Measurements from ENCODE around the gene CTNNBL1.
A peak's percentile ranks its signal among the peaks of the same experiment; 100 is the strongest.
"Not testable (repeated sequence)": the region's sequence is repeated elsewhere in the genome, so short reads cannot be mapped to it uniquely, and the experiment has no call there.

CTNNBL1 gene

DNA sequence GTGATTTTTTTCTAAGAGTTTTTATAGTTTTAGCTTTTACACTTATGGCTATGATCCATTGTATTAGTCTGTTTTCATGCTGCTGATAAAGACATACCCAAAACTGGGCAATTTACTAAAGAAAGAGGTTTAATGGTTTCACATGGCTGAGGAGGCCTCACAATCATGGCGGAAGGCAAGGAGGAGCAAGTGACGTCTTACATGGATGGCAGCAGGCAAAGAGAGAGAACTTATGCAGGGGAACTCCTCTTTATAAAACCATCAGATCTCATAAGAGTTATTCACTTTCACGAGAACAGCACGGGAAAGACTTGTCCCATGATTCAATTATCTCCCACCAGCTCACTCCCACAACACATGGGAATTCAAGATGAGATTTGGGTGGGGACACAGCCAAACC, 29.2 kb upstream of the CTNNBL1 start:
- not testable (repeated sequence) for H3K9me3 ChIP-seq (ENCODE audit: control insufficient read depth, low read length); H2BK5ac ChIP-seq (ENCODE audit: low read depth, low read length, poor library complexity, severe bottlenecking); H4K91ac ChIP-seq (ENCODE audit: low read length); H3K9ac ChIP-seq (ENCODE audit: low read length); H3K14ac ChIP-seq (ENCODE audit: low read length in 2 of 2); H3K79me1 ChIP-seq (replicated peaks; ENCODE audit: low read length, poor library complexity, severe bottlenecking); H3K27ac ChIP-seq (ENCODE audit: low read length, poor library complexity, severe bottlenecking); H3K18ac ChIP-seq (ENCODE audit: low read depth in 1 of 2, low read length in 2 of 2); H2BK120ac ChIP-seq (ENCODE audit: low read depth, low read length); H2AFZ ChIP-seq (ENCODE audit: low read depth, low read length); H3K23ac ChIP-seq (ENCODE audit: low read length in 2 of 2); H4K8ac ChIP-seq (ENCODE audit: low read length); H3K4me2 ChIP-seq (ENCODE audit: low read length, poor library complexity, severe bottlenecking); H2BK15ac ChIP-seq (ENCODE audit: low read depth, poor library complexity, severe bottlenecking); H3K4me1 ChIP-seq (ENCODE audit: control insufficient read depth, insufficient read depth, low read depth, low read length); H3K4me3 ChIP-seq (ENCODE audit: insufficient read depth in 1 of 2, low read depth in 1 of 2, low read length in 2 of 2); H2BK12ac ChIP-seq (ENCODE audit: low read length in 2 of 2); H3K4ac ChIP-seq (ENCODE audit: low read depth in 1 of 2, low read length in 2 of 2); H2AK5ac ChIP-seq (ENCODE audit: low read length, severe bottlenecking); H3K36me3 ChIP-seq (ENCODE audit: control insufficient read depth in 1 of 2, insufficient read depth in 2 of 2, low read depth in 1 of 2, low read length in 2 of 2); DNase-seq
- peaks cover 2 to 16% of the 10 kb centered on the region in 2 experiments for H3K27me3 ChIP-seq (ENCODE audit: control insufficient read depth in 1 of 2, insufficient read depth in 1 of 2, low read length in 2 of 2)
- WGBS, result 94% methylated on average over 2 of the region's 4 CpGs

- Histone ChIP-seq H4K91ac (ENCODE audit: low read length) (no peak overlapping the region), H3K4me3 (ENCODE audit: insufficient read depth in 1 of 2, low read depth in 1 of 2, low read length in 2 of 2) (no peak overlapping the region), H3K27me3 (ENCODE audit: control insufficient read depth in 1 of 2, insufficient read depth in 1 of 2, low read length in 2 of 2) (peaks cover 31 to 36% of the 10 kb centered on the region in 2 experiments), H3K27ac (ENCODE audit: low read length, poor library complexity, severe bottlenecking) (no peak overlapping the region), H3K4me1 (ENCODE audit: control insufficient read depth, insufficient read depth, low read depth, low read length) (no peaks in the 10 kb centered on the region), H2BK120ac (ENCODE audit: low read depth, low read length) (no peak overlapping the region), H3K4ac (ENCODE audit: low read depth in 1 of 2, low read length in 2 of 2) (no peak overlapping the region), H3K9ac (ENCODE audit: low read length) (no peak overlapping the region), H4K8ac (ENCODE audit: low read length) (no peak overlapping the region), H2BK5ac (ENCODE audit: low read depth, low read length, poor library complexity, severe bottlenecking) (no peak overlapping the region), H3K36me3 (ENCODE audit: control insufficient read depth in 1 of 2, insufficient read depth in 2 of 2, low read depth in 1 of 2, low read length in 2 of 2) (no peaks in the 10 kb centered on the region), H3K14ac (ENCODE audit: low read length in 2 of 2) (no peak overlapping the region), H3K18ac (ENCODE audit: low read depth in 1 of 2, low read length in 2 of 2) (no peak overlapping the region), H3K4me2 (ENCODE audit: low read length, poor library complexity, severe bottlenecking) (no peak overlapping the region), H2BK12ac (ENCODE audit: low read length in 2 of 2) (no peak overlapping the region), H2AK5ac (ENCODE audit: low read length, severe bottlenecking) (no peak overlapping the region), H2AFZ (ENCODE audit: low read depth, low read length) (no peak overlapping the region), H3K9me3 (ENCODE audit: control insufficient read depth, low read length) (peaks cover 5% of the 10 kb centered on the region), H3K23ac (ENCODE audit: low read length in 2 of 2) (no peak overlapping the region), H2BK15ac (ENCODE audit: low read depth, poor library complexity, severe bottlenecking) (no peak overlapping the region), H3K79me1 (replicated peaks; ENCODE audit: low read length, poor library complexity, severe bottlenecking) (no peaks in the 10 kb centered on the region)
- no peak for DNase-seq
- 91% methylated on average over 9 of the region's 9 CpGs for WGBS
Observed at GRCh38 chr20:37668166-37668565, 25.7 kb upstream of the CTNNBL1 start.

GRCh38 chr20:37669062-37669772, 24.6 kb upstream of the CTNNBL1 start:
- no peak overlapping the region for H3K23ac ChIP-seq (ENCODE audit: low read length in 2 of 2)
- H3K4me1 ChIP-seq (ENCODE audit: control insufficient read depth, insufficient read depth, low read depth, low read length), result no peaks in the 10 kb centered on the region
- H2BK12ac ChIP-seq (ENCODE audit: low read length in 2 of 2), result no peak overlapping the region
- H3K4me2 ChIP-seq (ENCODE audit: low read length, poor library complexity, severe bottlenecking), result no peak overlapping the region
- no peak overlapping the region for H3K18ac ChIP-seq (ENCODE audit: low read depth in 1 of 2, low read length in 2 of 2)
- H3K36me3 ChIP-seq (ENCODE audit: control insufficient read depth in 1 of 2, insufficient read depth in 2 of 2, low read depth in 1 of 2, low read length in 2 of 2), result no peaks in the 10 kb centered on the region
- no peak overlapping the region for H3K27ac ChIP-seq (ENCODE audit: low read length, poor library complexity, severe bottlenecking)
- no peak overlapping the region for H3K14ac ChIP-seq (ENCODE audit: low read length in 2 of 2)
- no peak overlapping the region for H2BK5ac ChIP-seq (ENCODE audit: low read depth, low read length, poor library complexity, severe bottlenecking)
- 46% methylated on average over 2 of the region's 2 CpGs for WGBS
- no peaks in the 10 kb centered on the region for H3K79me1 ChIP-seq (replicated peaks; ENCODE audit: low read length, poor library complexity, severe bottlenecking)
- H3K4ac ChIP-seq (ENCODE audit: low read depth in 1 of 2, low read length in 2 of 2), result no peak overlapping the region
- H4K8ac ChIP-seq (ENCODE audit: low read length), result no peak overlapping the region
- H3K9ac ChIP-seq (ENCODE audit: low read length), result peak overlapping the region; percentile 67
- no peak overlapping the region for H2AFZ ChIP-seq (ENCODE audit: low read depth, low read length)
- no peak overlapping the region for H2BK15ac ChIP-seq (ENCODE audit: low read depth, poor library complexity, severe bottlenecking)
- no peak overlapping the region for H2BK120ac ChIP-seq (ENCODE audit: low read depth, low read length)
- peaks cover 39 to 46% of the 10 kb centered on the region in 2 experiments for H3K27me3 ChIP-seq (ENCODE audit: control insufficient read depth in 1 of 2, insufficient read depth in 1 of 2, low read length in 2 of 2)
- H2AK5ac ChIP-seq (ENCODE audit: low read length, severe bottlenecking), result no peak overlapping the region
- H4K91ac ChIP-seq (ENCODE audit: low read length), result no peak overlapping the region
- peak; percentile 8 for DNase-seq
- H3K9me3 ChIP-seq (ENCODE audit: control insufficient read depth, low read length), result peaks cover 5% of the 10 kb centered on the region
- peak overlapping the region in 1 of 2 experiments; percentile 74 for H3K4me3 ChIP-seq (ENCODE audit: insufficient read depth in 1 of 2, low read depth in 1 of 2, low read length in 2 of 2)

DNA sequence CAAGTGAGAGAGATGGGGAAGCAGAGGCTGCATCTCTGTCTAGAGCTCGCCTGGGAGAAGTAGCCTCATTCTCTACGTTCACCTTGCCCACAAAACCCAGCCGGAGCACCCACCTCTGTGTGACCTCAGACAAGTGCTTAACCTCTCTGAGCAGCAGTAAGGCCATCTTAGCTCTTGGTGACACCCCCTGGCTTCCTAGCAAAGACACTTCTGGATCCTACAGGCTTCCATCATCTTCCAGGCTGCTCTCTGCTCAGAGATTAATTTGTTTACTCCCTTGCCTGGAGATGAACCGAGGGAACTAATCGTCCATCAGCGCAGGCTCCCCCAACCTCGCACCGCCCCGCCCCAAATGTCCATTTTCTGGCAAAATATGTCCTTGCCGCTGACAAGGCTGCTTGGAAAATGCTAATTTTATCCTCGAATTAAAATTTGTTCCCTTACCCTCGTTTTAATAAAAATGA, 24.0 kb upstream of the CTNNBL1 start:
- Histone ChIP-seq H3K4me3 (ENCODE audit: insufficient read depth in 1 of 2, low read depth in 1 of 2, low read length in 2 of 2) (peak overlapping the region in 1 of 2 experiments; percentile 74), H2AK5ac (ENCODE audit: low read length, severe bottlenecking) (no peak overlapping the region), H3K4ac (ENCODE audit: low read depth in 1 of 2, low read length in 2 of 2) (no peak overlapping the region), H3K79me1 (replicated peaks; ENCODE audit: low read length, poor library complexity, severe bottlenecking) (no peaks in the 10 kb centered on the region), H3K4me2 (ENCODE audit: low read length, poor library complexity, severe bottlenecking) (no peak overlapping the region), H2BK15ac (ENCODE audit: low read depth, poor library complexity, severe bottlenecking) (no peak overlapping the region), H3K14ac (ENCODE audit: low read length in 2 of 2) (no peak overlapping the region), H2BK12ac (ENCODE audit: low read length in 2 of 2) (no peak overlapping the region), H3K9ac (ENCODE audit: low read length) (peak overlapping the region; percentile 67), H3K27ac (ENCODE audit: low read length, poor library complexity, severe bottlenecking) (no peak overlapping the region), H3K4me1 (ENCODE audit: control insufficient read depth, insufficient read depth, low read depth, low read length) (no peaks in the 10 kb centered on the region), H3K27me3 (ENCODE audit: control insufficient read depth in 1 of 2, insufficient read depth in 1 of 2, low read length in 2 of 2) (peaks cover 39 to 49% of the 10 kb centered on the region in 2 experiments), H3K18ac (ENCODE audit: low read depth in 1 of 2, low read length in 2 of 2) (no peak overlapping the region), H2BK120ac (ENCODE audit: low read depth, low read length) (no peak overlapping the region), H4K91ac (ENCODE audit: low read length) (no peak overlapping the region), H3K36me3 (ENCODE audit: control insufficient read depth in 1 of 2, insufficient read depth in 2 of 2, low read depth in 1 of 2, low read length in 2 of 2) (no peaks in the 10 kb centered on the region), H2BK5ac (ENCODE audit: low read depth, low read length, poor library complexity, severe bottlenecking) (no peak overlapping the region), H2AFZ (ENCODE audit: low read depth, low read length) (no peak overlapping the region), H4K8ac (ENCODE audit: low read length) (no peak overlapping the region), H3K23ac (ENCODE audit: low read length in 2 of 2) (no peak overlapping the region), H3K9me3 (ENCODE audit: control insufficient read depth, low read length) (peaks cover under 1% of the 10 kb centered on the region)
- WGBS, result 82% methylated on average over 12 of the region's 12 CpGs
- DNase-seq, result no peak

Data from mesenchymal stem cell (in vitro differentiated cells and primary cell).